Measurements from ENCODE around the gene PHACTR2.

GRCh38 chr6:143721642-143722041 is 43.9 kb downstream of the PHACTR2 start:
- TF ChIP-seq CTCF (IDR thresholded peaks at IDR 0.05; ENCODE audit: borderline replicate concordance, extremely low read depth, low read length, poor library complexity, severe bottlenecking) = no peak
- no peak for TF ChIP-seq EZH2 (IDR thresholded peaks at IDR 0.05; ENCODE audit: borderline replicate concordance, low read depth, low read length, severe bottlenecking)
